MM.1S (cell line): ENCODE results near the gene AGAP1.

Source experiments
- DNase-seq: peaks from one replicate; pipeline ENCODE4 v3.0.0-alpha.2; 2015
- H2AFZ ChIP-seq: fragments of 300-600 bp; sonication (generic); 2 replicates; pipeline ENCODE4 v1.6.0; 2016; ENCODE audit warnings: antibody characterized with exemption, low read length
- H3F3A ChIP-seq: fragments of 300-600 bp; sonication (generic); 2 replicates; pipeline ENCODE4 v1.6.1; 2016; ENCODE audit warnings: mild to moderate bottlenecking, antibody characterized with exemption, low read length, moderate library complexity, mixed read lengths; ENCODE audit not compliant: insufficient read depth
- H3K27ac ChIP-seq: fragments of 300-600 bp; sonication (generic); 2 replicates; pipeline ENCODE4 v1.5.1; 2016; ENCODE audit warnings: mild to moderate bottlenecking, low read length
- H3K27me3 ChIP-seq: fragments of 300-600 bp; sonication (generic); replicated peaks from 2 replicates; pipeline ENCODE4 v1.6.0; 2016; ENCODE audit warnings: low read length; ENCODE audit not compliant: insufficient read depth
- H3K36me3 ChIP-seq: fragments of 300-600 bp; sonication (generic); replicated peaks from 2 replicates; pipeline ENCODE4 v1.6.1; 2016; ENCODE audit warnings: mild to moderate bottlenecking, low read length, mixed read lengths; ENCODE audit not compliant: insufficient read depth
- H3K4me1 ChIP-seq: fragments of 300-600 bp; sonication (generic); 2 replicates; pipeline ENCODE4 v1.6.1; 2016; ENCODE audit warnings: low read length, mixed read lengths
- H3K4me2 ChIP-seq: fragments of 300-600 bp; sonication (generic); 2 replicates; pipeline ENCODE4 v1.6.0; 2016; ENCODE audit warnings: low read depth, low read length
- H3K4me3 ChIP-seq: fragments of 300-600 bp; sonication (generic); 2 replicates; pipeline ENCODE4 v1.5.1; 2016; ENCODE audit warnings: low read length, mixed read lengths
- H3K79me2 ChIP-seq: fragments of 300-600 bp; sonication (generic); 2 replicates; pipeline ENCODE4 v1.6.1; 2016; ENCODE audit warnings: mixed run types, low read length, mixed read lengths
- H3K9ac ChIP-seq: fragments of 300-600 bp; sonication (generic); 2 replicates; pipeline ENCODE4 v1.6.1; 2016; ENCODE audit warnings: low read length, mixed read lengths
- H3K9me2 ChIP-seq: fragments of 300-600 bp; sonication (generic); replicated peaks from 2 replicates; pipeline ENCODE4 v1.6.1; 2016; ENCODE audit warnings: mild to moderate bottlenecking, low read length, mixed read lengths; ENCODE audit not compliant: insufficient read depth
- H3K9me3 ChIP-seq: fragments of 300-600 bp; sonication (generic); replicated peaks from 2 replicates; pipeline ENCODE4 v1.6.1; 2016; ENCODE audit warnings: mild to moderate bottlenecking, low read length, mixed read lengths; ENCODE audit not compliant: insufficient read depth
- H4K20me1 ChIP-seq: fragments of 300-600 bp; sonication (generic); 2 replicates; pipeline ENCODE4 v1.6.1; 2016; ENCODE audit warnings: mild to moderate bottlenecking, low read length, moderate library complexity, mixed read lengths; ENCODE audit not compliant: insufficient read depth
- EZH2 ChIP-seq: fragments of 300-600 bp; sonication (generic); optimal IDR thresholded peaks from 2 replicates; pipeline ENCODE3; 2017; ENCODE audit warnings: low read depth, mild to moderate bottlenecking, antibody characterized with exemption, low read length, mixed read lengths
- EZH2phosphoT487 ChIP-seq: fragments of 300-600 bp; sonication (generic); IDR thresholded peaks from 2 replicates; pipeline ENCODE4 v1.6.1; 2018; ENCODE audit warnings: antibody characterized with exemption, low read length
- TF ChIP-seq, protein P1 (sequence below): fragments of 300-600 bp; sonication (generic); IDR thresholded peaks from 2 replicates; pipeline ENCODE4 v1.5.1; 2016; ENCODE audit warnings: antibody characterized with exemption, low read length, mixed read lengths

The AGAP1 gene

DNA sequence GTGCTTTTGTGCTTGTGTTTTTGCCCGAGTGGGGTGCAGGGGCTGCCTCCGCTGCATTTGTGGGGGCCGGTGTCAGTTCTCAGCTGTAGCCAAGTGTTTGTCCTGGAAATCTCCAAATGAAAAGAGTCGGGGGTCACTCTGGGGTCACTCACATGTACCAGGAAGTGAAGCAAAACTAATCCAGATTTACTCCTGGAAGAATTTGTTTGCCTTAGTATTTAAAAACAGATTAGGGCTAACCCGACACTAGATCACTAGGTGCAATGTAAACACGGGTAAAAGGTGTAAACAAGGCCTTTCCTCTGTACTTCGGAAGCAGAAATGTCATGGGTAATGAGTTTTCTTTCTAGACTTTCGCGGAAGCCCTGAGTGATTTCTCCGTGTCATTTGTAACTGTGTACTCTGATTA, 624.0 kb downstream of the AGAP1 start:
- Histone ChIP-seq H3K4me3 (no peak overlapping the region), H3K4me2 (no peak overlapping the region), H3K27ac (no peak overlapping the region), H3K4me1 (no peaks in the 10 kb centered on the region), H3K36me3 (no peaks in the 10 kb centered on the region), H4K20me1 (no peaks in the 10 kb centered on the region), H3F3A (no peaks in the 10 kb centered on the region), H3K27me3 (no peaks in the 10 kb centered on the region), H3K79me2 (no peaks in the 10 kb centered on the region), H3K9me2 (no peaks in the 10 kb centered on the region), H2AFZ (no peak overlapping the region), H3K9ac (no peak overlapping the region), H3K9me3 (no peaks in the 10 kb centered on the region)
- DNase-seq = no peak
- TF ChIP-seq EZH2phosphoT487 (no peak), EZH2 (no peak)
- TF ChIP-seq, protein P1, sequence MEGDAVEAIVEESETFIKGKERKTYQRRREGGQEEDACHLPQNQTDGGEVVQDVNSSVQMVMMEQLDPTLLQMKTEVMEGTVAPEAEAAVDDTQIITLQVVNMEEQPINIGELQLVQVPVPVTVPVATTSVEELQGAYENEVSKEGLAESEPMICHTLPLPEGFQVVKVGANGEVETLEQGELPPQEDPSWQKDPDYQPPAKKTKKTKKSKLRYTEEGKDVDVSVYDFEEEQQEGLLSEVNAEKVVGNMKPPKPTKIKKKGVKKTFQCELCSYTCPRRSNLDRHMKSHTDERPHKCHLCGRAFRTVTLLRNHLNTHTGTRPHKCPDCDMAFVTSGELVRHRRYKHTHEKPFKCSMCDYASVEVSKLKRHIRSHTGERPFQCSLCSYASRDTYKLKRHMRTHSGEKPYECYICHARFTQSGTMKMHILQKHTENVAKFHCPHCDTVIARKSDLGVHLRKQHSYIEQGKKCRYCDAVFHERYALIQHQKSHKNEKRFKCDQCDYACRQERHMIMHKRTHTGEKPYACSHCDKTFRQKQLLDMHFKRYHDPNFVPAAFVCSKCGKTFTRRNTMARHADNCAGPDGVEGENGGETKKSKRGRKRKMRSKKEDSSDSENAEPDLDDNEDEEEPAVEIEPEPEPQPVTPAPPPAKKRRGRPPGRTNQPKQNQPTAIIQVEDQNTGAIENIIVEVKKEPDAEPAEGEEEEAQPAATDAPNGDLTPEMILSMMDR = no peak

DNA sequence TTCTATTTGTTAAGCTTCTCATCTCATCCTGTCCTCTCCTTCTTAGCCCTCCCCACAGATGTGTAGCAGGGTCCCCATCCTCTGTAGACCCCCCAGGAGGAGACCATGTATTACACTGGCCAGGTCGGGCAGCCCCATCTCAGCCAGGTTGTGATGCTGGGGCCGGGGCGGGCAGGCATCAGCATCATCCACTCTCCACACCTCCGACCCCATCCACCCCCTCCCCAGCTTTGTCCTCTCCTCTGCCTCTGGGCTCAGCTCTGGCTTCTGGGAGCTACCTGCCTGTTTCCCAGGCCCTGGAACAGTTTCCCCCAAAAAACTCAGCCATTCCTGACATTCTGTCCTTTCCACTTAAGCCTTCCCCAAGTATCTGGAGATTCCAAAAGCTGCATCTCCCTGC, 625.2 kb downstream of the AGAP1 start:
- Histone ChIP-seq H3K9me3 (no peaks in the 10 kb centered on the region), H3K4me2 (no peak overlapping the region), H3K4me3 (no peak overlapping the region), H3K79me2 (no peaks in the 10 kb centered on the region), H3K27me3 (no peaks in the 10 kb centered on the region), H2AFZ (no peak overlapping the region), H3K36me3 (no peaks in the 10 kb centered on the region), H3K9ac (no peak overlapping the region), H3K9me2 (no peaks in the 10 kb centered on the region), H3K4me1 (no peaks in the 10 kb centered on the region), H3F3A (no peaks in the 10 kb centered on the region), H3K27ac (no peak overlapping the region), H4K20me1 (no peaks in the 10 kb centered on the region)
- DNase-seq = no peak
- TF ChIP-seq EZH2phosphoT487 (no peak), EZH2 (no peak)
- TF ChIP-seq, protein P1 = no peak

DNA sequence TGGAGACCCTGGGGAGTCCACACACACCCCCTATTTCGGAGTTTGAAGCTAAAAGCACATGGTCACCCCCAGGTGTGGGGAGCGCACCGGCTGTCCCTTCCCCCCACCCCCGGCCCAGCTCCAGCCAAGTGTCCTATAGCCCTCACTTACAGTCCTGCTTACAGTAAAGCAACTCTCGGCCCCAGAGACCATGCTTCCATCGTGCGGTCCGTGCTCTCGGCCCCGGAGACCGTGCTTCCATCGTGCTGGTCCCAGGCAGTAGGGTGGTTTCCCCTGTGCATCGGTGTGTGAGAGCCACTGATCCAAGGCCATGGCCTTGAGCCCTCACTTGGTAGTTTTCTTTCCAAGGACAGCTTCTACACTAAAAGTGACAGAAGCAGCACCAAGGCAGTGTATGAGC, 625.6 kb downstream of the AGAP1 start:
- no peaks in the 10 kb centered on the region for H3K27me3 ChIP-seq

More for the DNA sequence above, 625.6 kb downstream of the AGAP1 start:
- no peak for TF ChIP-seq EZH2
- TF ChIP-seq, protein P1 = no peak
- TF ChIP-seq EZH2phosphoT487 = no peak
- H3K27ac ChIP-seq = no peak overlapping the region
- H3K9ac ChIP-seq = no peak overlapping the region
- H3K9me2 ChIP-seq = no peaks in the 10 kb centered on the region
- no peak for DNase-seq
- no peaks in the 10 kb centered on the region for H3F3A ChIP-seq
- H4K20me1 ChIP-seq = no peaks in the 10 kb centered on the region
- no peaks in the 10 kb centered on the region for H3K4me1 ChIP-seq
- no peaks in the 10 kb centered on the region for H3K79me2 ChIP-seq
- no peaks in the 10 kb centered on the region for H3K9me3 ChIP-seq
- H3K36me3 ChIP-seq = no peaks in the 10 kb centered on the region
- no peak overlapping the region for H3K4me2 ChIP-seq
- H3K4me3 ChIP-seq = no peak overlapping the region
- H2AFZ ChIP-seq = no peak overlapping the region
